Embryonic facial prominence (tissue), 1 donor: ENCODE measurements around the gene SWAP70.
"Not testable (repeated sequence)": the region's sequence is repeated elsewhere in the genome, so short reads cannot be mapped to it uniquely, and the experiment has no call there.

Experiments
- DNase-seq: peaks from one replicate; pipeline ENCODE4 v3.0.0-alpha.2; 2016; ENCODE audit errors: extremely low spot score

SWAP70 gene

GRCh38 chr11:9722023-9722422 is 58.1 kb downstream of the SWAP70 start:
- no peak for DNase-seq

DNA sequence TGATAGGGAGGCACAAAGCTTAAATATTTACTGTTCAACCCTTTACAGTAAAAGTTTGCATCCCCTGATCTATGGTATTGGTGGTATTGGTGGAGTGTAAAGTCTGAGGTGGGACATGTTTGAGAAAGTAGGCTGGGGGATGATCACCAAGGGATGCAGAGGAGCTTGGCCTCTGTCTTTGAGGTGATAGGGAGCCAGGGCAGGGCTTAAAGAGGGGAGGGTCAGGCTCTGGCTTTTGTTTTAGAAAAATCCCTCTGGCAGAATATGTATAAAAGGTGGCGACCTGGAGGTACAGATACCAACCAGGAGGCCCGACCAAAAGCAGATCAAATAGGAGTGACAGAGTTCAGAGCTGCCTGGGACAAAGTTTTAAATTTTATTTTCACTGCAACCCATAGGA is 59.0 kb downstream of the SWAP70 start:
- DNase-seq: no peak

GRCh38 chr11:9726321-9727022 is 62.6 kb downstream of the SWAP70 start:
- no peak for DNase-seq

DNA sequence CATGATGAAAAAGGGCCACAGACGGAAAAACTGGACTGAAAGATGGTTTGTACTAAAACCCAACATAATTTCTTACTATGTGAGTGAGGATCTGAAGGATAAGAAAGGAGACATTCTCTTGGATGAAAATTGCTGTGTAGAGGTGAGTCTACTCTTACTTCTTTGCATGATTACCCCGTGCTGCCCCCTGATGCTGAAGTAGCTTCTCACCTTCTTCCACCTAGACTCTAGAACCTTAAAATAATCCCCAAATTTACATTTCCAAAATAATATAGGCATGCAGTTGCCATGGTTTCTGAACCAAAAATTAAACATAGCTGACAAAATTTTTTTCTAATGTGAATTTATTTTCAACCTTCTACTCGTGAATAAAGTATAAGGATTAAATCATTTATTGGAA is 64.2 kb downstream of the SWAP70 start:
- no peak for DNase-seq

GRCh38 chr11:9731256-9731655 is 67.4 kb downstream of the SWAP70 start:
- no peak for DNase-seq

- no peak for DNase-seq
Measured at GRCh38 chr11:9732453-9732852, 68.6 kb downstream of the SWAP70 start.

DNA sequence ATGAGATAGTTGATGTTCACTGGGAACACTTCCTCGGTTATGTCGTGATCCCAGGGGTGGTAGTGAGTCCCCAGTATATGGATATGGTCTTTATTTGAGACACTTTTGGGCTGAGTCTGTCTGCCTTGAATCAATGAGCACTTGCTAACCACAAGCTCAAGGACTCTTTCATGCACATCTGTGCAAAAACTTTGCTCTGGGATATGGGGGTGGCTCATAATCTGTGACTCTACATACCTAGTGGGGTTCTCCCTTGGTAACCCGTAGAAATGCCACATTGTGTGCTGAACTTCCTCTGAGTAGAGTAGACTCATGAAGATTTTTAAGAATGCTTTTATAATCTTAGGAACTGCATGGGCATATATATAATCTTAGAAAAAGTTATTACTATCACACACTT is 69.3 kb downstream of the SWAP70 start:
- no peak for DNase-seq

- DNase-seq: no peak
Measured at GRCh38 chr11:9735236-9735635, 71.4 kb downstream of the SWAP70 start.

DNA sequence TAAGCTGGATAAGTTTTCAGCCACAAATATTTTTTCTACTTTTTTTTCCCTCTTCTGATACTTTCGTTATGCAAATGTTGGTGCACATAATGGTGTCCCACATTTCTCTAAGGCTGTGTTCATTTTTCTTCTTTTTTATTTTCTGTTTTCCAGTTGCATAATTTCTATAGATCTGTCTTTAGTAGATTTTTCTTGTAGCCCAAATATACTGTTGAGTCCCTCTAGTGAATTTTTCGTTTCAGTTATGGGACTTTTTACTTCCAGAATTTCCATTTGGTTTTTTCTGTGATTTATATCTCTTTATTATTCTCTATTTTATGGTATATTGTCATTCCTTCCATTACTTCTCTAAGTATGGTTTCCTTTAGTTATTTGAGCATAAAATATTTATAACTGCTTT is 72.0 kb downstream of the SWAP70 start:
- no peak for DNase-seq

DNA sequence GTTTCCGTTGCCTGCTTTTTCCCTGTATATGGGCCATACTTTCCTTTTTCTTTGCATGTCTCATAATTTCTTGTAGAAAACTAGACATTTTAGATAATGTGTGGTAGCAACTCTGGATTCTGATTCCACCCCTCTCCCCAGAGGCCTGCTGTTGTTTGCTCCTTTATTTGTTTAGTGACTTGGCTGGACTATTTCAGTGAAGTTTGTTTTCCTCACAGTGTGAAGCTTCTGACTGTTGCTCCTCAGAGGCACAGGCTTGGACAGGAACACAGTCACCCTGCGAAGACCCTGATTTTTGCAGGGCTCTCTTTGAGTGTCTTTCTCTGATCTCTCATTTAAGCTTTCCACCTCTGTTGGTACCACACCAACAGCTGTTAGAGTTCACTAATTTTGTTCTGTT is 72.5 kb downstream of the SWAP70 start:
- DNase-seq: no peak

- DNase-seq: no peak
Measured at GRCh38 chr11:9738116-9738515, 74.2 kb downstream of the SWAP70 start.

GRCh38 chr11:9738707-9739106 is 74.8 kb downstream of the SWAP70 start:
- no peak for DNase-seq

DNA sequence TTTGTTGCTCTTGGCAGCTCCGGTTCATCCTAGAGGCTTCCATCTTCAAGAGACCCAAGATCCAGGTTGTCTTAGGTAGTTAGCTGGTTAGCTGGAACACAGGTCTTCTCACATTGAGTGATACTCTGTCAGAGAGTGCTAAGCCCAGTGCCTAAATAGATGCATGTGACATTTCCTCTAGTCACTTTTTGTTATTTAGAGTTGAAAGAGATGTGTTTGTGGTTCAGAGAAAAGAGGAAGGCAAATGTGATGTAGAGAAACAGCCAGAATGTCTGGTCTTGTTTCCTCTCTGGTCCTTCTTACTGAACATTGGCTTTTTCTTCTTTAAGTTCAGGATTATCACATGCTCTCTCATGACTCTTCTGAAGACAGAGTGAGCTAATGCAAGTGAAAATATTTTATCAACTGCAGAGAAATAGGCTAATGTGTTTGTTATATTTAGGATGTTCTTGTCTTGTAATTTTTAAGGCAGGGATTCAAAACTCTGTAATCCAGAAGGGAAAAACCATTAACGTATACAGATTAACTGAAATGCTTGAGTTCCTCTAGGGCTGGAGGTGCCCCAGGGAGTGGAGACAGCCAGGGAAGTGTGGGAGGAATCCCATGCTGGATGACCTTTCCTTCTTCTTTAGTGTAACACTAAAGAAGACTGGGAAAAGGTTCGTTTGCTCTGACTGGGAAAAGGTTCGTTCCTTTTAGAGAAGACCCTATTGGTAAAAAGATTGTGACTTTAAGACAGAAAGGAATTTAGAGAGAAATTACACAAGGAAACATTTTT is 75.4 kb downstream of the SWAP70 start:
- no peak for DNase-seq

GRCh38 chr11:9740202-9740883 is 76.5 kb downstream of the SWAP70 start:
- no peak for DNase-seq

- no peak for DNase-seq
Measured at GRCh38 chr11:9741260-9741659, 77.4 kb downstream of the SWAP70 start.

- not testable (repeated sequence) for DNase-seq
Measured at GRCh38 chr11:9743512-9743911, 79.6 kb downstream of the SWAP70 start.

DNA sequence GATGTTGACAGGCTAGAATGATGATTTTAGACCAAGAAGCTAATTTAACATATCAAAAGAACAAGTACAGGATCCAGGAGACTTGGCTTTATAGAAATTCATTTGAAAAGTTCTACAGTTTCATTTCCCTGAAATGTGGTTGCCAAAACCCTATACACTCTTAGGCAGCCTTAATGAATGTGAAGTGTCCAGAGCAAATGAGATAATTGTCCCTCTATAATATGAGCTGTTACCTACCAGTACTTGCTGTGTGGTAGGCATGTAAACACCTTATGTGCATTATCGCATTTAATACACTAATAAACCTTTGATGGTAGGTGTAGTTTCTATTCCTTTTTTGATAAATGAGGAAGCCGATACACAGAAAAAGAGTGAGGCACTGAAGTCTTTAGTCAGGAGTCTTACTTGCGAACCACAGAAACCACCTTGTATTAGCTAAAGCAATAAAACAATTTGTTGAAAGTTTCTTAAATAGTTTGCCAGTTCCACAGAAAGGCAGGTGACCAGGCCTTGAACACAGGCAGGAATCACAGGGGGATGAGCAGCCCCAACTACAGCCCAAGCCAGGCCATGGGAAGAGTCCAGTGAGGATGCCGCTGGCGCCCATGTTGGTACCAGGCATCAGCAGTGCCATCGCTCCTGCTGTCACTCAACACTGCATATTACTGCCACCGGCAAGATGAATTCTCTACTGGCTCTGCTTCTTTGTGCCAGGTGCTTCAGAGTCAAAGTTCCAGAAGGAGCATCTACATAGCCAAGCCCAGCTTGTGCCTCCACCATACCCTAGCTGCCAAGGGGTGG is 81.7 kb downstream of the SWAP70 start:
- DNase-seq: no peak

DNA sequence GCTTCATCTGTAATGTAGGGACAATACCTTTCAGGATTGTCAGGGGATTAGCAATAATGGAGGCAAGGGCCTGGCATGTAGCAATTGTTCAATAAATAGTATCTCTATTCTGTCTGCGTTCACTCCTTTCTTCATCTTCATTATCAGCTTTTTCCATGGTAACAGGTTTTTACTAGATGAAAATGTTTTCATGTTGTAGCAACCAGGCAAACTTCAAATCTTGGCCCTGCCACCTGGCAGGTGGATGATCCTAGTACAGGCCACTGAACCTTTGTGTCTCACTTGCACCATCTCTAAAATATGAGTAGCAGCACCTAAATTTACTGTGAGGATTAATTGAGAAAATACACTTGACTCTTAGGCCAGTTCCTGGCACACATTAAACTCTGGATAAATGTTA is 83.4 kb downstream of the SWAP70 start:
- DNase-seq: no peak

GRCh38 chr11:9747828-9748227 is 84.0 kb downstream of the SWAP70 start:
- no peak for DNase-seq

DNA sequence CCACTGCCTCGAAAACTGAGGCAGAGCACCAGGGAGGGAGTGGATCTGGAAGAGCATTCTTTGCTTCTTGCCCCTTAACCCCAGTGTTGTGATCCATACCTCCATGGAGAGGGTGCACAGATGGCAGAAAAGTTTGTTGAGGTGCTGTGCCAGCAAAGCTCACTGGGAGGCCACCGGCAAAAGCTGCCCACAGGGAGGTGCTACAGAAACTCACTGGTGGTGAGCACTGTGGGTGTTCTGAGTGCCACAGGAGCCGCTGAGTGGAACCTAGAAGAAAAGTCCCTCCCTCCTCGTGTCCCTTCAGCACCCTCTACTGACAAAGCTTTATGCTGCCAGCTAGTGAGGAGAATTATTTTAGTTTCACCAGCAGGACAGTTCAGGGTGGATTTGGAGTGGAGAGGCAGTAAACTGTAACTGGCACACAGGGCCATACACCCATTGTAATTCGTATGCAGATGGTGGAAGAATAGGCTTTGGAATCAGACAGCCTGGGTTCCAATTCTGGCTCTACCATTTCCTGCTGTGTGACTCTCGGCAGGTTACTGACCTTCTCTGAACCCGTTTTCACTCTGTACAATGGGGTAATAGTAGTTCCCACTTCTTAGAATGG is 84.6 kb downstream of the SWAP70 start:
- peak; percentile 14 for DNase-seq

- no peak for DNase-seq
Measured at GRCh38 chr11:9750551-9750950, 86.7 kb downstream of the SWAP70 start.

- DNase-seq: no peak
Measured at GRCh38 chr11:9752091-9752490, 88.2 kb downstream of the SWAP70 start.
